Ovary (tissue), 9 donors: Measurements from ENCODE around the gene APBA2. TPM values are rescaled to one million over a fixed set of nuclear protein-coding genes. Genes with fewer than 3 reads are reported as not detected.

Experiments used
- DNase-seq, 5 donors: peaks; one replicate each; pipeline ENCODE4 v3.0.0-alpha.2; 2019 to 2020
- H3K27ac ChIP-seq, 2 donors: fragments of 200-600 bp; one replicate each; pipeline versions ENCODE4 v1.5.1 to v1.8.0; 2019 to 2022
- H3K27me3 ChIP-seq: fragments of 200-600 bp; one replicate; pipeline ENCODE4 v1.8.0; 2022
- H3K36me3 ChIP-seq: fragments of 200-600 bp; sonication (generic); one replicate; pipeline ENCODE4 v1.5.1; 2019
- H3K4me1 ChIP-seq: one replicate; pipeline ENCODE4 v1.8.1; 2013; ENCODE audit warnings: mild to moderate bottlenecking, moderate library complexity; ENCODE audit not compliant: insufficient read depth
- H3K4me3 ChIP-seq: fragments of 200-600 bp; sonication (generic); one replicate; pipeline ENCODE4 v1.5.1; 2017
- H3K9me3 ChIP-seq, 2 donors: fragments of 200-600 bp in 1 of 2; sonication (generic) in 1 of 2; one replicate each; pipeline versions ENCODE4 v1.5.1 to v1.8.1; 2013 to 2019; ENCODE audit warnings: mild to moderate bottlenecking in 1 of 2, moderate library complexity in 1 of 2
- EP300 ChIP-seq: sonication (generic); formaldehyde crosslinking; IDR thresholded peaks from one replicate; pipeline ENCODE4 v1.6.1; 2017; ENCODE audit warnings: antibody characterized with exemption
- POLR2A ChIP-seq: fragments of 450-650 bp; IDR thresholded peaks from one replicate; pipeline ENCODE4 v1.6.1; 2017; ENCODE audit warnings: antibody characterized with exemption, mild to moderate bottlenecking, moderate library complexity
- WGBS, 3 donors: extraction: QIAGEN DNeasy Blood & Tissue Kit in 1 of 3; methylation state at CpG; one replicate each; pipeline versions ENCODE4 v1.1.5 to v1.1.7; 2013 to 2017; 5-methylcytosine and 5-hydroxymethylcytosine counted together
- intact Hi-C, 4 donors: fragments of 100-400 bp; cut with DNase I; formaldehyde crosslinking; loops; one replicate each; pipeline versions ENCODE4 v1.11.0 to v1.15.1; 2022 to 2023
- polyA plus RNA-seq, 2 donors: library from polyadenylated mRNA; stranded (reverse); fragments of 200-250 nt in 1 of 2; fragments of 350-450 nt in 1 of 2; fragmentation: Illumina TruSeq in 1 of 2; extraction: RNeasy Lipid Tissue Mini Kit (QIAGEN cat#74804) in 1 of 2; gene quantifications; one replicate each; pipeline ENCODE4 v1.2.3, GENCODE V29; 2013 to 2014
- total RNA-seq, 7 donors: library from RNA; depleted of rRNA in 2 of 7; stranded (reverse); fragments of >200 nt in 2 of 7; fragmentation: NEBNext Ultra II Directional in 3 of 7; extraction: Animal tissue kit (Norgen Biotek cat#: 25700) in 3 of 7; gene quantifications; one replicate each; pipeline versions ENCODE4 v1.1.0 to v1.2.4, GENCODE V29; 2016 to 2023
- TF ChIP-seq, protein P1 (sequence below), 3 donors: fragments of 450-650 bp in 2 of 3; fragments of 200-600 bp in 1 of 3; IDR thresholded peaks; one replicate each; pipeline versions ENCODE4 v1.5.1 to v1.8.0; 2016 to 2022; ENCODE audit warnings: antibody characterized with exemption in 3 of 3, mild to moderate bottlenecking in 1 of 3
- donor health status: DM: no; HTN: no; CAD: no; lungs with moderate emphysema.
- donor health status: DM: no; HTN: no; CAD: no.
- donor health status: Bipolar disorder and iron deficiency.
- donor health status: DM: yes; HTN: yes; CAD: no.
- donor health status: DM: no; HTN: no; CAD: no.
- donor health status: DM: yes; HTN: yes; CAD: no.

APBA2 gene
- total and polyA plus RNA-seq, 9 donors, result 0.53 to 3.1 (median 1.4) TPM

DNA sequence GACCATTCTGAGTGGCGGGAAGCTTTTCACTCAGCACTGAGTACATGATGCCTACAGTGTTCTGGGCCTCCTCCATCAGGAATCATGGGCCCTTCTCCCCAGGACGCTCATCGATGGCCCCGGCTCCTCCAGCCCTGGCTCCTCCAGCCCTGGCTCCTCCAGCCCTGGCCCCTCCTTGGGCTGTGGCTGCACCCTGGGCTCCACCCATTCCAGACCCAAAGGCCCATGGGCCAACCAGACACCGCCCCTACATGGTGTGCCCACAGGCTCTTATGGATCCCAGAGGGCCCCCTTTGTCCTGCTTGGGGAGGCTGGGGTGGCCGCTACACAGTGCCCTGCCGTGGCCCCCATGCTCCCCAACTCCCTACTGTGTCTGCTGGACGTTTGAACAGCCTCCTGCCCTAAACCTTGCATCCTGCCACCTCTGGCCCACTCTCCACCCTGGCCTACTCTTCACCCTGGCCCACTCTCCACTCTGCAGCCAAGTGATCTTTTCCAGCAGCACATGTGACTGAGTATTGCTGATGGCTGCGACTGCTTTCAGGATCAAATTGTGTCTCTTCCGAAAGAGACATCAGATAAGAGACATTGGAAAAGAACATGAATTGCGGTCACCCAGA is 57.9 kb downstream of the APBA2 start:
- H3K9me3 ChIP-seq, result no peaks in the 10 kb centered on the region
- no peaks in the 10 kb centered on the region for H3K36me3 ChIP-seq
- WGBS, 3 donors, result 91 to 94% (median 94%) methylated on average over 11 of the region's 11 CpGs
- H3K27me3 ChIP-seq, result no peaks in the 10 kb centered on the region
- no peaks in the 10 kb centered on the region for H3K4me1 ChIP-seq
- intact Hi-C loops, result no loop called here
- peak in 1 of 5 donors; percentile 7 for DNase-seq
- TF ChIP-seq, protein P1, sequence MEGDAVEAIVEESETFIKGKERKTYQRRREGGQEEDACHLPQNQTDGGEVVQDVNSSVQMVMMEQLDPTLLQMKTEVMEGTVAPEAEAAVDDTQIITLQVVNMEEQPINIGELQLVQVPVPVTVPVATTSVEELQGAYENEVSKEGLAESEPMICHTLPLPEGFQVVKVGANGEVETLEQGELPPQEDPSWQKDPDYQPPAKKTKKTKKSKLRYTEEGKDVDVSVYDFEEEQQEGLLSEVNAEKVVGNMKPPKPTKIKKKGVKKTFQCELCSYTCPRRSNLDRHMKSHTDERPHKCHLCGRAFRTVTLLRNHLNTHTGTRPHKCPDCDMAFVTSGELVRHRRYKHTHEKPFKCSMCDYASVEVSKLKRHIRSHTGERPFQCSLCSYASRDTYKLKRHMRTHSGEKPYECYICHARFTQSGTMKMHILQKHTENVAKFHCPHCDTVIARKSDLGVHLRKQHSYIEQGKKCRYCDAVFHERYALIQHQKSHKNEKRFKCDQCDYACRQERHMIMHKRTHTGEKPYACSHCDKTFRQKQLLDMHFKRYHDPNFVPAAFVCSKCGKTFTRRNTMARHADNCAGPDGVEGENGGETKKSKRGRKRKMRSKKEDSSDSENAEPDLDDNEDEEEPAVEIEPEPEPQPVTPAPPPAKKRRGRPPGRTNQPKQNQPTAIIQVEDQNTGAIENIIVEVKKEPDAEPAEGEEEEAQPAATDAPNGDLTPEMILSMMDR (IDR thresholded peaks at IDR 0.05), result no peak
- TF ChIP-seq POLR2A (no peak), EP300 (no peak)
- H3K4me3 ChIP-seq, result no peak overlapping the region
- no peak overlapping the region for H3K27ac ChIP-seq

DNA sequence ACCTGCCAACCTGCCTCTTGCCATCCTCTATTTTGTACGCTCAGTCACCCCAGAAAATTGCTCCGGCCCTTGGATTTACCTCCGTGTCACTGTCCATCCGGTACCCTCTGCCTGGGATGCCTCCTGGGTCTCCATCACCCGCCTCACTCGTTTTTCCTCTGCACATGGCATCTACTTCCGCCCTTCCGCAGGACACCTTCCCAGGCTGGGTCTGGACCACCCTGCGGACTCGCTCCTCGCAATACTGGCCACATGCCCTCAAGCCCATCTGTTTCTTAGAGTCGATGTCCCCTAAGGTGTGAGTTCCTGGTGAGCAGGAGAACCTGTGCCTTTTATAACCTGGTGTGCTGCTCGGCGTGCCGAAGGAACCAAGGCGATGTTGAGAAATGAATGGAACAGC is 58.5 kb downstream of the APBA2 start:
- no peak for TF ChIP-seq POLR2A
- TF ChIP-seq, protein P1 (IDR thresholded peaks at IDR 0.05), result no peak
- TF ChIP-seq EP300, result no peak
- Histone ChIP-seq H3K36me3 (no peaks in the 10 kb centered on the region), H3K27me3 (no peaks in the 10 kb centered on the region), H3K9me3 (no peaks in the 10 kb centered on the region), H3K27ac (no peak overlapping the region), H3K4me3 (no peak overlapping the region), H3K4me1 (no peaks in the 10 kb centered on the region)
- WGBS, 3 donors, result 92 to 96% (median 96%) methylated on average over 16 of the region's 16 CpGs
- intact Hi-C loops, result no loop called here
- DNase-seq, result no peak

- no peaks in the 10 kb centered on the region for H3K27me3 ChIP-seq
- H3K27ac ChIP-seq, result no peak overlapping the region
- H3K36me3 ChIP-seq, result no peaks in the 10 kb centered on the region
- intact Hi-C loops, result no loop called here
- no peaks in the 10 kb centered on the region for H3K4me1 ChIP-seq
- 85 to 95% (median 92%) methylated on average over 14 of the region's 14 CpGs for WGBS, 3 donors
- peak in 1 of 5 donors; percentile 6 for DNase-seq
- H3K9me3 ChIP-seq, result no peaks in the 10 kb centered on the region
- TF ChIP-seq POLR2A (no peak), EP300 (no peak)
- TF ChIP-seq, protein P1 (IDR thresholded peaks at IDR 0.05), result no peak
- no peak overlapping the region for H3K4me3 ChIP-seq
Observed at GRCh38 chr15:28944696-28945300, 59.0 kb downstream of the APBA2 start.

DNA sequence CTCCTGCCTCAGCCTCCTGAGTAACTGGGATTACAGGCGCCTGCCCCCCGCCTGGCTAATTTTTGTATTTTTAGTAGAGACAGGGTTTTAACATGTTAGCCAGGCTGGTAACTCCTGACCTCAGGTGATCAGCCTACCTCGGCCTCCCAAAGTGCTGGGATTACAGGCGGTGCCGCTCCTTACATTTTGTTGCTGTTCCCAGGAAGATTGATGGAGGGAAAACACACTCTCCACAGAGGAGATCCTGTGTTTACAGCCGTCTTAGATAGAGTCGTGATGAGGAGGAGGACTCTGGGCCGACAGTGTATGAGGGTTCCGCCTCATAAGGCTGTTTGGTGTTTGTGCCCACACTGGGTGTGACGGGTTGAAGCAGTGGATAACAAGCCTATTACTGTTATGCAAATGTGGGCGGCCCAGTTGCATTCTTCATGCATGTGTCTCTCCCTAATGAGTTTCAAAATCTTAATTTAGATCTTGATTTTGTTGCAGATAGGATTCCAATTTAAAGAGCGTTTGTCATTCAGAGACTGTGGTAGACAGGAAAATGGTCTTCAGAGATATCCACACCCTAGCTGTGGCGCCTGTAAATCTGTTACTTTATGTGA is 60.0 kb downstream of the APBA2 start:
- Histone ChIP-seq H3K27me3 (no peaks in the 10 kb centered on the region), H3K9me3 (no peaks in the 10 kb centered on the region), H3K4me1 (no peaks in the 10 kb centered on the region), H3K36me3 (no peaks in the 10 kb centered on the region), H3K4me3 (no peak overlapping the region), H3K27ac (no peak overlapping the region)
- peak in 1 of 5 donors; percentile 11 for DNase-seq
- intact Hi-C loops, result no loop called here
- WGBS, 3 donors, result 80 to 91% (median 88%) methylated on average over 13 of the region's 13 CpGs
- no peak for TF ChIP-seq POLR2A
- TF ChIP-seq, protein P1 (IDR thresholded peaks at IDR 0.05), result no peak
- no peak for TF ChIP-seq EP300
